ENCODE data around the gene CDH4. TPM values are rescaled to one million over a fixed set of nuclear protein-coding genes. Genes with fewer than 3 reads are reported as not detected.

Gene CDH4
- total RNA-seq, 2 donors from 2014 or later = 0.05 to 2.2 TPM

GRCh38 chr20:61598586-61598985 is 346.5 kb downstream of the CDH4 start:
- H3K4me3 ChIP-seq = no peak overlapping the region
- TF ChIP-seq CTCF (IDR thresholded peaks at IDR 0.05) = no peak
- no peak for TF ChIP-seq POLR2AphosphoS5 (IDR thresholded peaks at IDR 0.05)
- no peak for TF ChIP-seq POLR2A (IDR thresholded peaks at IDR 0.05)
- no peak overlapping the region for H3K27ac ChIP-seq
- intact Hi-C loops (cut with DNase I) = no loop called here
- DNase-seq (ENCODE audit: low spot score) = no peak
- H3K36me3 ChIP-seq = no peaks in the 10 kb centered on the region
- no peaks in the 10 kb centered on the region for H3K4me1 ChIP-seq (replicated peaks)
- H3K27me3 ChIP-seq (replicated peaks; ENCODE audit: insufficient read depth) = peaks cover 4% of the 10 kb centered on the region
- WGBS = 74% methylated on average over 21 of the region's 21 CpGs
- no peaks in the 10 kb centered on the region for H3K9me3 ChIP-seq

- no peaks in the 10 kb centered on the region for H3K4me1 ChIP-seq (replicated peaks)
- no peak for DNase-seq (ENCODE audit: low spot score)
- no peak for TF ChIP-seq POLR2A (IDR thresholded peaks at IDR 0.05)
- TF ChIP-seq POLR2AphosphoS5 (IDR thresholded peaks at IDR 0.05) = no peak
- TF ChIP-seq CTCF (IDR thresholded peaks at IDR 0.05) = no peak
- WGBS = 70% methylated on average over 12 of the region's 12 CpGs
- no peak overlapping the region for H3K27ac ChIP-seq
- H3K27me3 ChIP-seq (replicated peaks; ENCODE audit: insufficient read depth) = peaks cover 4% of the 10 kb centered on the region
- intact Hi-C loops (cut with DNase I) = no loop called here
- H3K9me3 ChIP-seq = no peaks in the 10 kb centered on the region
- H3K36me3 ChIP-seq = no peaks in the 10 kb centered on the region
- H3K4me3 ChIP-seq = no peak overlapping the region
Measured at GRCh38 chr20:61599061-61599531, 347.0 kb downstream of the CDH4 start.

- H3K9me3 ChIP-seq = no peaks in the 10 kb centered on the region
Measured at GRCh38 chr20:61599541-61599992, 347.5 kb downstream of the CDH4 start.

GRCh38 chr20:61600016-61600415 is 348.0 kb downstream of the CDH4 start:
- H3K36me3 ChIP-seq = no peaks in the 10 kb centered on the region
- DNase-seq (ENCODE audit: low spot score) = no peak
- 79% methylated on average over 16 of the region's 16 CpGs for WGBS
- no peak overlapping the region for H3K4me3 ChIP-seq
- no peaks in the 10 kb centered on the region for H3K9me3 ChIP-seq
- no peak overlapping the region for H3K27ac ChIP-seq
- intact Hi-C loops (cut with DNase I) = no loop called here
- peaks cover 4% of the 10 kb centered on the region for H3K27me3 ChIP-seq (replicated peaks; ENCODE audit: insufficient read depth)
- H3K4me1 ChIP-seq (replicated peaks) = no peaks in the 10 kb centered on the region
- TF ChIP-seq POLR2A (IDR thresholded peaks at IDR 0.05) = no peak
- TF ChIP-seq POLR2AphosphoS5 (IDR thresholded peaks at IDR 0.05) = no peak
- no peak for TF ChIP-seq CTCF (IDR thresholded peaks at IDR 0.05)

More at GRCh38 chr20:61599541-61599992, 347.5 kb downstream of the CDH4 start:
- Histone ChIP-seq H3K27ac (no peak overlapping the region), H3K4me1 (replicated peaks) (no peaks in the 10 kb centered on the region), H3K27me3 (replicated peaks; ENCODE audit: insufficient read depth) (peaks cover 4% of the 10 kb centered on the region), H3K36me3 (no peaks in the 10 kb centered on the region), H3K4me3 (no peak overlapping the region)
- WGBS = 49% methylated on average over 18 of the region's 18 CpGs
- intact Hi-C loops (cut with DNase I) = no loop called here
- DNase-seq (ENCODE audit: low spot score) = no peak
- TF ChIP-seq CTCF (IDR thresholded peaks at IDR 0.05) = no peak
- TF ChIP-seq POLR2AphosphoS5 (IDR thresholded peaks at IDR 0.05) = no peak
- no peak for TF ChIP-seq POLR2A (IDR thresholded peaks at IDR 0.05)

GRCh38 chr20:61601361-61601760 is 349.3 kb downstream of the CDH4 start:
- no peaks in the 10 kb centered on the region for H3K4me1 ChIP-seq (replicated peaks)
- peaks cover 4% of the 10 kb centered on the region for H3K27me3 ChIP-seq (replicated peaks; ENCODE audit: insufficient read depth)
- H3K27ac ChIP-seq = no peak overlapping the region
- no peaks in the 10 kb centered on the region for H3K9me3 ChIP-seq
- TF ChIP-seq POLR2AphosphoS5 (IDR thresholded peaks at IDR 0.05) (no peak), CTCF (IDR thresholded peaks at IDR 0.05) (no peak), POLR2A (IDR thresholded peaks at IDR 0.05) (no peak)
- no peaks in the 10 kb centered on the region for H3K36me3 ChIP-seq
- no peak overlapping the region for H3K4me3 ChIP-seq
- 94% methylated on average over 12 of the region's 12 CpGs for WGBS
- intact Hi-C loops (cut with DNase I) = no loop called here
- DNase-seq (ENCODE audit: low spot score) = no peak

Measured in prostate gland (tissue), 2 donors.